Measurements from ENCODE around the gene FRMPD1. TPM values are rescaled to one million over a fixed set of nuclear protein-coding genes. Genes with fewer than 3 reads are reported as not detected.
"Not testable (repeated sequence)": the region's sequence is repeated elsewhere in the genome, so short reads cannot be mapped to it uniquely, and the experiment has no call there.

The FRMPD1 gene, protein sequence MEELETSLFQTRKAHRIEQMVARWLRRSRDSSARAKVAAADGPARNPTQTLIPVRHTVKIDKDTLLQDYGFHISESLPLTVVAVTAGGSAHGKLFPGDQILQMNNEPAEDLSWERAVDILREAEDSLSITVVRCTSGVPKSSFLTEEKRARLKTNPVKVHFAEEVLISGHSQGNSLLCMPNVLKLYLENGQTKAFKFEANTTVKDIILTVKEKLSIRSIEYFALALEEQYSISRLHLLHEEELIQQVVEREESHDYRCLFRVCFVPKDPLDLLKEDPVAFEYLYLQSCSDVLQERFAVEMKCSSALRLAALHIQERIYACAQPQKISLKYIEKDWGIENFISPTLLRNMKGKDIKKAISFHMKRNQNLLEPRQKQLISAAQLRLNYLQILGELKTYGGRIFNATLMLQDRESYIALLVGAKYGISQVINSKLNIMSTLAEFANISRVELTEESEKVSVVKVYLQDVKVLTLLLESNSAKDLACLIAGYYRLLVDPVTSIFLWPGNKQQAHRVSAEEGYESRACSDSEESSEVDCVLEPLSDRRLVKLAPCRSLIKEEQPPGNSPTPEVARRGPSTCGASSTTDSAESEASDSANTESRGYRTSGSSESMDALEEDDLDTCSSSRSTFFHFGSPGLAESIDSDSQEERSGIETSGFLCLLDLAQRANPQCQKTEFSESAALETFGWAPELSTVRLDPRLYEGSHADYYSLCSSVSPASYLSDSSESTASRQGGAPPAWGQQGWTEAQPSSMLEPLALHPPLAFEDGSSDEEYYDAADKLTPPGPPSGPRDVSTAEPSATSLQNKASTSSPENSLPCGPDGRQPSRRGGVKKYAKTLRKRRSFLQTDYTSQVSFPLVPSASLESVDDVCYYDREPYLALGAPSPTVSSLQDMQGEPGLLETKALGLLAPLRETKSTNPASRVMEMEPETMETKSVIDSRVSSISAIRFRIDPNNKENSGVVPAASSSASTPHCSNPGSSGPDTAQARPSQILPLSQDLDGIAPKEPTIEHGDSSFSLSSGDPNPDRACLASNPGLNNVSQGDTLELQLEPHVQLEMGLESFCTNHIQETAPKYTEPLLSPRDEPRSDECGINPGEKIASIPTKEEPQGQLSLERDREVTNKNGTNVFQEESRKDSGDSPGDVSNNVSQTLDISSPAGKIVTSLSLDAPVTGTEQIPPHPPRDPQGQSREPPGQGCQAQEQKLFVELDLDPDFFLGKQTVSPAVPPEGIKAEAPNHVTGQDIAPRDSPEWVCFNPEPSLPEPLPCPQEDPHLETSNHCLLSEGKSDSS (N-terminal part only)
- under 1 TPM; 0.33 to 0.55 TPM for total RNA-seq
- 0.50 TPM for polyA plus RNA-seq (2013, experiment 1 of 2)
- 0.41 TPM for polyA plus RNA-seq (2013, experiment 2 of 2)
- long read RNA-seq, experiment 1 = 0 reads
- long read RNA-seq, experiment 2 = 0 reads
- long read RNA-seq, experiment 3 = 0 reads
- long read RNA-seq, experiment 4 = 0 reads

DNA sequence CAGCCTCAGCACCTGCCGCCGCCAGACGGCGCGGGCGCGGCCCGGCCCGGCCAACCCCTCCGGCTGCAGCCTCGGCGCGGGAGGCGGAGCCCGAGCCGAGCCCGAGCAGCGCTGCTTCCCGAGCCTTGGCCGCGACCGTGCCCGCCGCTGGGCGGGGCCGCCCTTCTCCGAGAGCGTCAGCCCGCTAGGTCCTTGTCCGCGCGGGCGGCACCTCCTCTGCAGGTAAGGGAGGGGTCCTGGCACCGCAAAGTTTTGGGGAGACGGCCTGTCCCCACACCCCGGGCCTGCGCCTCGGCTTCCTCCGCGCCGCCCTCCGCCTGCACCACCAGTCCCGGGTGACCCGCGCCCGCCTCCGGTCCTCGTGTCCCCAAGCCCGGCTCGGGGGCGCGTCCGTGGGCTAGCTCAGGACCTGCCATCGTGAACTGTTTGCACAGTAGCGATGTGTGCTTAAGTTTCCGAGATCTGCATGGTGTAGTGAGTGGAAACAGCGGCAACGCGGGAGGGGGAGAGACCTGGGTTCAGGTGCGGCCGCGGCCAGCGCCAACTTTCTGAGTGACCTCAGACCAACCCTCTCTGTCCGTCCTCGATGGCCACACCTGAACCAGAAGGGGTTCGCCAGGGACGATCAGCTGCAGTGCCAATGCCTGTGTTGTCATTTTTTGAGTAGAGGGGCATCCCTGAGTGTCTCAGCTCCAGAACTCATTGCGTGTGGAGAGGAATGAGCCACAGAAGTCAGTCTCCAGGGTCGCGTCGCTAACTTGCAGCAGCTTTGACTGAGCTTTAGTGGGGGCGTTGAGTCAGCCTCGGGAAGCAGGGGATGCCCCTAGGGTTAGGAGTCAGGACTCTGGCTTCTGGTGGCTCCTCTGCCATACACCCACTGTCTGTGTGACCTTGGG, at the start of gene FRMPD1:
Gene FRMPD1 (plus strand): TSS at position 82 of the 896 bp plus-strand sequence. CDS start 41,688 bp downstream, outside the sequence.
- H3K4me3 ChIP-seq (ENCODE audit: low read length) = peak within 1 kb of the TSS; percentile 80
- peaks cover 91% of the 10 kb centered on the region for H3K27me3 ChIP-seq (ENCODE audit: control insufficient read depth, insufficient read depth, low read length, poor library complexity, severe bottlenecking)
- Mint-ChIP-seq H3K27ac (no peak within 1 kb of the TSS), H3K36me3 (ENCODE audit: low read depth) (no peaks in the 10 kb centered on the region), H3K9me3 (no peaks in the 10 kb centered on the region), H3K4me1 (peaks cover 21% of the 10 kb centered on the region), H3K4me3 (peak within 1 kb of the TSS; percentile 59), H3K27me3 (ENCODE audit: insufficient read depth) (peaks cover 89% of the 10 kb centered on the region)
- H3K27ac ChIP-seq (ENCODE audit: low read depth, low read length) = no peak within 1 kb of the TSS
- DNase-seq = peak; percentile 91
- H3K4me1 ChIP-seq (ENCODE audit: control insufficient read depth, insufficient read depth, low read length) = peaks cover 7% of the 10 kb centered on the region
- no peak within 1 kb of the TSS for H3K9ac ChIP-seq (ENCODE audit: extremely low read depth, low read length, poor library complexity, severe bottlenecking)
- H3K9me3 ChIP-seq (ENCODE audit: control insufficient read depth, low read length) = no peaks in the 10 kb centered on the region
- 3 to 4% methylated on average over 14 to 73 of the region's 73 CpGs for WGBS, 2 experiments (ENCODE audit: insufficient coverage in 1 of 2, insufficient read length in 1 of 2)
- no peaks in the 10 kb centered on the region for H3K36me3 ChIP-seq (ENCODE audit: control insufficient read depth, insufficient read depth, low read length)
- TF ChIP-seq, protein P1, sequence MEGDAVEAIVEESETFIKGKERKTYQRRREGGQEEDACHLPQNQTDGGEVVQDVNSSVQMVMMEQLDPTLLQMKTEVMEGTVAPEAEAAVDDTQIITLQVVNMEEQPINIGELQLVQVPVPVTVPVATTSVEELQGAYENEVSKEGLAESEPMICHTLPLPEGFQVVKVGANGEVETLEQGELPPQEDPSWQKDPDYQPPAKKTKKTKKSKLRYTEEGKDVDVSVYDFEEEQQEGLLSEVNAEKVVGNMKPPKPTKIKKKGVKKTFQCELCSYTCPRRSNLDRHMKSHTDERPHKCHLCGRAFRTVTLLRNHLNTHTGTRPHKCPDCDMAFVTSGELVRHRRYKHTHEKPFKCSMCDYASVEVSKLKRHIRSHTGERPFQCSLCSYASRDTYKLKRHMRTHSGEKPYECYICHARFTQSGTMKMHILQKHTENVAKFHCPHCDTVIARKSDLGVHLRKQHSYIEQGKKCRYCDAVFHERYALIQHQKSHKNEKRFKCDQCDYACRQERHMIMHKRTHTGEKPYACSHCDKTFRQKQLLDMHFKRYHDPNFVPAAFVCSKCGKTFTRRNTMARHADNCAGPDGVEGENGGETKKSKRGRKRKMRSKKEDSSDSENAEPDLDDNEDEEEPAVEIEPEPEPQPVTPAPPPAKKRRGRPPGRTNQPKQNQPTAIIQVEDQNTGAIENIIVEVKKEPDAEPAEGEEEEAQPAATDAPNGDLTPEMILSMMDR (conservative IDR thresholded peaks at IDR 0.05) = no peak

DNA sequence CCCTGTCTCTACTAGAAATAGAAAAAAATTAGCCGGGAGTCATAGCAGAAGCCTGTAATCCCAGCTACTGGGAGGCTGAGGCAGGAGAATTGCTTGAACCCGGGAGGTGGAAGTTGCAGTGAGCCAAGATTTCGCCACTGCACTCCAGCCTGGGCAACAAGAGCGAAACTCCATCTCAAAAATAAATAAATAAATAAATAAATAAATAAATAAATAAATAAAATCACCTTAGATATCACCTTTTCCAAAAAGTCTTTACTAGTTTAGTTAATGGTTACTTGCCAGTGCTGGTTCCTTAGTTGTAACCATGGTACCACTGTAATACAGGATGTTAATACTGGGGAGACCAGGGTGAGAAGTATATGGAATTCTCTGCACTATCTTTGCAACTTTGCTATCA, 48.7 kb upstream of the FRMPD1 start:
- H3K9ac ChIP-seq (ENCODE audit: extremely low read depth, low read length, poor library complexity, severe bottlenecking); H3K4me3 Mint-ChIP-seq; DNase-seq; H3K4me1 Mint-ChIP-seq; H3K36me3 ChIP-seq (ENCODE audit: control insufficient read depth, insufficient read depth, low read length); H3K27ac Mint-ChIP-seq; H3K4me3 ChIP-seq (ENCODE audit: low read length); H3K9me3 ChIP-seq (ENCODE audit: control insufficient read depth, low read length); H3K36me3 Mint-ChIP-seq (ENCODE audit: low read depth); H3K9me3 Mint-ChIP-seq; H3K4me1 ChIP-seq (ENCODE audit: control insufficient read depth, insufficient read depth, low read length); H3K27ac ChIP-seq (ENCODE audit: low read depth, low read length): not testable (repeated sequence)
- H3K27me3 Mint-ChIP-seq (ENCODE audit: insufficient read depth) = peaks cover 21% of the 10 kb centered on the region
- H3K27me3 ChIP-seq (ENCODE audit: control insufficient read depth, insufficient read depth, low read length, poor library complexity, severe bottlenecking) = peaks cover 34% of the 10 kb centered on the region
- WGBS, 2 experiments (ENCODE audit: insufficient coverage in 1 of 2, insufficient read length in 1 of 2) = 91 to 92% methylated on average over 2 to 3 of the region's 4 CpGs

- WGBS, 2 experiments (ENCODE audit: insufficient coverage in 1 of 2, insufficient read length in 1 of 2) = 88 to 92% methylated on average over 5 of the region's 5 CpGs
- DNase-seq = no peak
- H3K27me3 ChIP-seq (ENCODE audit: control insufficient read depth, insufficient read depth, low read length, poor library complexity, severe bottlenecking) = peaks cover 30% of the 10 kb centered on the region
- H3K27ac ChIP-seq (ENCODE audit: low read depth, low read length) = no peak overlapping the region
- no peaks in the 10 kb centered on the region for H3K36me3 Mint-ChIP-seq (ENCODE audit: low read depth)
- peaks cover 20% of the 10 kb centered on the region for H3K27me3 Mint-ChIP-seq (ENCODE audit: insufficient read depth)
- H3K4me1 ChIP-seq (ENCODE audit: control insufficient read depth, insufficient read depth, low read length) = no peaks in the 10 kb centered on the region
- H3K27ac Mint-ChIP-seq = no peak overlapping the region
- H3K4me3 ChIP-seq (ENCODE audit: low read length) = no peak overlapping the region
- no peaks in the 10 kb centered on the region for H3K4me1 Mint-ChIP-seq
- H3K9ac ChIP-seq (ENCODE audit: extremely low read depth, low read length, poor library complexity, severe bottlenecking) = no peak overlapping the region
- no peaks in the 10 kb centered on the region for H3K9me3 ChIP-seq (ENCODE audit: control insufficient read depth, low read length)
- no peak overlapping the region for H3K4me3 Mint-ChIP-seq
- TF ChIP-seq, protein P1 (conservative IDR thresholded peaks at IDR 0.05) = no peak
- H3K9me3 Mint-ChIP-seq = no peaks in the 10 kb centered on the region
- H3K36me3 ChIP-seq (ENCODE audit: control insufficient read depth, insufficient read depth, low read length) = no peaks in the 10 kb centered on the region
Observed at GRCh38 chr9:37602817-37603216, 47.9 kb upstream of the FRMPD1 start.

Data from endodermal cell (in vitro differentiated cells).